PFSK-1 (cell line): ENCODE results near the gene SHC2.

Experiments used
- FOXP2 ChIP-seq: optimal IDR thresholded peaks from 2 replicates; pipeline ENCODE3; 2011; ENCODE audit warnings: borderline replicate concordance, control low read depth, inconsistent platforms; ENCODE audit not compliant: insufficient read depth; ENCODE audit errors: extremely low read length, extremely low read depth
- POLR2AphosphoS5 ChIP-seq: IDR thresholded peaks from 2 replicates; pipeline ENCODE4 v1.6.1; 2012; ENCODE audit warnings: low read depth, mild to moderate bottlenecking, control low read depth, low read length, moderate library complexity
- REST ChIP-seq, 2 experiments: IDR thresholded peaks; 2 replicates each; pipeline versions ENCODE4 v1.6.1 to v1.8.0; 2011 to 2012; ENCODE audit warnings: low read depth in 2 of 2, low read length in 2 of 2, control low read depth in 1 of 2, inconsistent platforms in 1 of 2, mild to moderate bottlenecking in 1 of 2, moderate library complexity in 1 of 2; ENCODE audit not compliant: insufficient read depth in 1 of 2
- SIN3A ChIP-seq: IDR thresholded peaks from 2 replicates; pipeline ENCODE4 v1.6.1; 2012; ENCODE audit warnings: mild to moderate bottlenecking, low read length, moderate library complexity, borderline replicate concordance; ENCODE audit not compliant: insufficient read depth
- TAF1 ChIP-seq: IDR thresholded peaks from 2 replicates; pipeline ENCODE4 v1.6.1; 2012; ENCODE audit warnings: low read length, control low read depth, borderline replicate concordance; ENCODE audit not compliant: insufficient read depth

Gene SHC2

GRCh38 chr19:398719-399118, 62.1 kb downstream of the SHC2 start:
- TF ChIP-seq FOXP2 (no peak), TAF1 (no peak), SIN3A (no peak), REST (IDR thresholded peaks at IDR 0.05; ENCODE audit: insufficient read depth in 1 of 2, low read depth in 2 of 2, low read length in 2 of 2) (no peak), POLR2AphosphoS5 (no peak)

GRCh38 chr19:397941-398706, 62.7 kb downstream of the SHC2 start:
- no peak for TF ChIP-seq TAF1
- TF ChIP-seq FOXP2 = no peak
- no peak for TF ChIP-seq REST (IDR thresholded peaks at IDR 0.05; ENCODE audit: insufficient read depth in 1 of 2, low read depth in 2 of 2, low read length in 2 of 2)
- TF ChIP-seq SIN3A = no peak
- no peak for TF ChIP-seq POLR2AphosphoS5

- no peak for TF ChIP-seq POLR2AphosphoS5
These were observed 63.5 kb downstream of the SHC2 start for GRCh38 chr19:397321-397720.

- TF ChIP-seq POLR2AphosphoS5 = no peak
- TF ChIP-seq TAF1 = no peak
- no peak for TF ChIP-seq FOXP2
- no peak for TF ChIP-seq SIN3A
- no peak for TF ChIP-seq REST (IDR thresholded peaks at IDR 0.05; ENCODE audit: insufficient read depth in 1 of 2, low read depth in 2 of 2, low read length in 2 of 2)
These were observed 65.4 kb downstream of the SHC2 start for GRCh38 chr19:395467-395866.

- no peak for TF ChIP-seq SIN3A
- no peak for TF ChIP-seq REST (IDR thresholded peaks at IDR 0.05; ENCODE audit: insufficient read depth in 1 of 2, low read depth in 2 of 2, low read length in 2 of 2)
- no peak for TF ChIP-seq FOXP2
- TF ChIP-seq POLR2AphosphoS5 = no peak
- no peak for TF ChIP-seq TAF1
These were observed 68.4 kb downstream of the SHC2 start for GRCh38 chr19:392375-392970.
